HepG2 (cell line): ENCODE data around the gene BTBD7. TPM values are rescaled to one million over a fixed set of nuclear protein-coding genes. Genes with fewer than 3 reads are reported as not detected.
A peak's percentile ranks its signal among the peaks of the same experiment; 100 is the strongest.

Source experiments
- BRD4 ChIP-seq: sonication (generic); formaldehyde crosslinking; IDR thresholded peaks from 2 replicates; pipeline ENCODE4 v1.4.0; 2020; ENCODE audit warnings: missing genetic modification reagents
- E2F1 ChIP-seq: sonication (generic); formaldehyde crosslinking; IDR thresholded peaks from 2 replicates; pipeline ENCODE4 v1.5.0; 2020; ENCODE audit warnings: missing genetic modification reagents
- HDAC1 ChIP-seq: sonication (generic); formaldehyde crosslinking; IDR thresholded peaks from 2 replicates; pipeline ENCODE4 v1.5.1; 2020; ENCODE audit warnings: mild to moderate bottlenecking, missing genetic modification reagents
- MXD1 ChIP-seq: sonication (generic); formaldehyde crosslinking; IDR thresholded peaks from 2 replicates; pipeline ENCODE4 v1.4.0; 2020; ENCODE audit warnings: mild to moderate bottlenecking, missing genetic modification reagents
- POLR2AphosphoS2 ChIP-seq: IDR thresholded peaks from 2 replicates; pipeline ENCODE4 v1.6.1; 2011; ENCODE audit warnings: low read depth, low read length, improper control_type of control experiment
- ZMYM2 ChIP-seq: sonication (generic); formaldehyde crosslinking; IDR thresholded peaks from 2 replicates; pipeline ENCODE4 v1.8.0; 2022; ENCODE audit warnings: mild to moderate bottlenecking, missing genetic modification reagents
- ZMYM4 ChIP-seq: sonication (generic); formaldehyde crosslinking; IDR thresholded peaks from 2 replicates; pipeline ENCODE4 v1.8.1; 2023; ENCODE audit warnings: mild to moderate bottlenecking, missing genetic modification reagents
- ZNF207 ChIP-seq: fragments of 450-650 bp; IDR thresholded peaks from 2 replicates; pipeline ENCODE4 v1.6.1; 2016; ENCODE audit warnings: antibody characterized with exemption, borderline replicate concordance
- ZNF256 ChIP-seq: sonication (generic); formaldehyde crosslinking; conservative IDR thresholded peaks from 2 replicates; pipeline ENCODE4 v1.4.0; 2020; ENCODE audit warnings: missing genetic modification reagents
- ZNF383 ChIP-seq: sonication (generic); formaldehyde crosslinking; IDR thresholded peaks from 2 replicates; pipeline ENCODE4 v1.4.0; 2020; ENCODE audit warnings: missing genetic modification reagents, mild to moderate bottlenecking, borderline replicate concordance
- ZNF552 ChIP-seq: sonication (generic); formaldehyde crosslinking; IDR thresholded peaks from 2 replicates; pipeline ENCODE4 v1.9.0; 2022; ENCODE audit warnings: missing genetic modification reagents, mild to moderate bottlenecking, borderline replicate concordance
- ZNF670 ChIP-seq: sonication (generic); formaldehyde crosslinking; IDR thresholded peaks from 2 replicates; pipeline ENCODE4 v1.8.0; 2022; ENCODE audit warnings: mild to moderate bottlenecking, missing genetic modification reagents, borderline replicate concordance
- ZNF746 ChIP-seq: sonication (generic); formaldehyde crosslinking; IDR thresholded peaks from 2 replicates; pipeline ENCODE4 v1.8.0; 2022; ENCODE audit warnings: mild to moderate bottlenecking, missing genetic modification reagents
- polyA plus RNA-seq, 8 experiments: library from polyadenylated mRNA; depleted of rRNA in 3 of 8; stranded (reverse) in 7 of 8; unstranded in 1 of 8; fragments of >200 nt; fragmentation: Illumina TruSeq in 4 of 8; extraction: Trizol in 4 of 8; gene quantifications; 2 replicates each; pipeline versions ENCODE4 v1.2.1 to v1.2.3, GENCODE V29; 2011 to 2016; ENCODE audit warnings: low read depth in 4 of 8, missing spikeins in 1 of 8, mixed read lengths in 1 of 8; ENCODE audit not compliant: insufficient read depth in 1 of 8
- total RNA-seq, 5 experiments: library from RNA; depleted of rRNA; stranded (reverse); fragments of >200 nt; fragmentation: Illumina TruSeq; extraction: Trizol; gene quantifications; 2 replicates each; pipeline ENCODE4 v1.2.3, GENCODE V29; 2016; ENCODE audit warnings: low read depth in 1 of 5
- TF ChIP-seq, protein P1 (sequence below): sonication (generic); formaldehyde crosslinking; IDR thresholded peaks from 2 replicates; pipeline ENCODE4 v1.4.0; 2020; ENCODE audit warnings: missing genetic modification reagents, borderline replicate concordance
- TF ChIP-seq, protein P2 (sequence below): sonication (generic); formaldehyde crosslinking; conservative IDR thresholded peaks from 2 replicates; pipeline ENCODE4 v1.4.0; 2020; ENCODE audit warnings: missing genetic modification reagents
- TF ChIP-seq, protein P3 (sequence below): IDR thresholded peaks from 2 replicates; pipeline ENCODE4 v1.6.1; 2016; ENCODE audit warnings: missing compliant biosample characterization, missing genetic modification reagents, borderline replicate concordance

The BTBD7 gene
- total and polyA plus RNA-seq, 2 of the 13 experiments (the other 11 are each of a cell fraction or from before 2014, with no cell fraction given) = 11.6 to 15.2 TPM

DNA sequence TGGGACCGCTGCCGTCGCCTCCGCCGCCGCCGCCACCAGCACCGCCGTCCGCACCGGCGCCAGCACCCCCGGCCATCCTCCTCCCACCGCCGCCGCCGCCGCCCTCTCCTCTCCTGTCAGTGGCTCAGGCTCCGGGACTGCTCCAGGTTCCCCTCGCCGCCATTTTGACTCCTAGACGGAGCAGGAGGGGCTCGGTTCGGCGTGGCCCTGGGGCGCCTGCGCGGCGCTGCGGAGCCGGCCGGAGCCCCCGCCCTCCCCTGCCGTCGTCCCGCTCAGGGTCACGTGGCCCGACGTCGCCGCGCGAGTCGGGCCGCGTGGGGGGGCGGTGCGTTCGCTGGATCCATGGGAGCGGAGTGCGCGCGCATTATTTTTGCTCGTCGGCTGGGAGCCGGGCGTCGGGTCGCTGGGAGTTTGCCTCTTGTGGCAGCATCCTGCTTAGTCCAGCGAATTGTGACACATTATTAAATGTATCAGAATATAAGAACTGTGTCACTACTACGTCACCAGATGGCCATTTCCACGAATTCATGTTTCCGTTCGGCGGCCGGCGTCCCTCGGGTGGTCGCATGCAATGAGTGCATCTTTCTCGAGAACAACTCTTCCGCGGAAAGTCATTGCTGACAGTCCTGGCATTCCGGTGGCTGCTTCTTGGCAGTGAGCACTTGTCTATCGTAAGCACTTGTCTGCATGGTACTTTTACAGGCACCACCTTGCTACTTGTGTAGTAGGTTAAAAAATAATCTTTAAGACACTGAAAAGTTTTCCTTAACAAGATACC, at the start of gene BTBD7 (continued):
- TF ChIP-seq, protein P1, sequence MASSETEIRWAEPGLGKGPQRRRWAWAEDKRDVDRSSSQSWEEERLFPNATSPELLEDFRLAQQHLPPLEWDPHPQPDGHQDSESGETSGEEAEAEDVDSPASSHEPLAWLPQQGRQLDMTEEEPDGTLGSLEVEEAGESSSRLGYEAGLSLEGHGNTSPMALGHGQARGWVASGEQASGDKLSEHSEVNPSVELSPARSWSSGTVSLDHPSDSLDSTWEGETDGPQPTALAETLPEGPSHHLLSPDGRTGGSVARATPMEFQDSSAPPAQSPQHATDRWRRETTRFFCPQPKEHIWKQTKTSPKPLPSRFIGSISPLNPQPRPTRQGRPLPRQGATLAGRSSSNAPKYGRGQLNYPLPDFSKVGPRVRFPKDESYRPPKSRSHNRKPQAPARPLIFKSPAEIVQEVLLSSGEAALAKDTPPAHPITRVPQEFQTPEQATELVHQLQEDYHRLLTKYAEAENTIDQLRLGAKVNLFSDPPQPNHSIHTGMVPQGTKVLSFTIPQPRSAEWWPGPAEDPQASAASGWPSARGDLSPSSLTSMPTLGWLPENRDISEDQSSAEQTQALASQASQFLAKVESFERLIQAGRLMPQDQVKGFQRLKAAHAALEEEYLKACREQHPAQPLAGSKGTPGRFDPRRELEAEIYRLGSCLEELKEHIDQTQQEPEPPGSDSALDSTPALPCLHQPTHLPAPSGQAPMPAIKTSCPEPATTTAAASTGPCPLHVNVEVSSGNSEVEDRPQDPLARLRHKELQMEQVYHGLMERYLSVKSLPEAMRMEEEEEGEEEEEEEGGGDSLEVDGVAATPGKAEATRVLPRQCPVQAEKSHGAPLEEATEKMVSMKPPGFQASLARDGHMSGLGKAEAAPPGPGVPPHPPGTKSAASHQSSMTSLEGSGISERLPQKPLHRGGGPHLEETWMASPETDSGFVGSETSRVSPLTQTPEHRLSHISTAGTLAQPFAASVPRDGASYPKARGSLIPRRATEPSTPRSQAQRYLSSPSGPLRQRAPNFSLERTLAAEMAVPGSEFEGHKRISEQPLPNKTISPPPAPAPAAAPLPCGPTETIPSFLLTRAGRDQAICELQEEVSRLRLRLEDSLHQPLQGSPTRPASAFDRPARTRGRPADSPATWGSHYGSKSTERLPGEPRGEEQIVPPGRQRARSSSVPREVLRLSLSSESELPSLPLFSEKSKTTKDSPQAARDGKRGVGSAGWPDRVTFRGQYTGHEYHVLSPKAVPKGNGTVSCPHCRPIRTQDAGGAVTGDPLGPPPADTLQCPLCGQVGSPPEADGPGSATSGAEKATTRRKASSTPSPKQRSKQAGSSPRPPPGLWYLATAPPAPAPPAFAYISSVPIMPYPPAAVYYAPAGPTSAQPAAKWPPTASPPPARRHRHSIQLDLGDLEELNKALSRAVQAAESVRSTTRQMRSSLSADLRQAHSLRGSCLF (CRISPR knock-in tag) = no peak
- TF ChIP-seq ZNF207 (no peak), POLR2AphosphoS2 (no peak), ZNF383 (CRISPR knock-in tag) (no peak), MXD1 (CRISPR knock-in tag) (peak; percentile 61; the same call in 1 of the 2 replicates), BRD4 (CRISPR knock-in tag) (0 out of 2 replicates have a peak, but pooled peaks have one; percentile 70), E2F1 (CRISPR knock-in tag) (peak; percentile 77), ZMYM2 (CRISPR knock-in tag) (no peak), ZMYM4 (peak; percentile 76; the same call in 1 of the 2 replicates), ZNF256 (CRISPR knock-in tag) (0 out of 2 replicates have a peak, but pooled peaks have one; percentile 43), HDAC1 (CRISPR knock-in tag) (peak; percentile 83), ZNF552 (CRISPR knock-in tag) (peak; percentile 18; the same call in 1 of the 2 replicates), ZNF746 (0 out of 2 replicates have a peak, but pooled peaks have one; percentile 36), ZNF670 (CRISPR knock-in tag) (peak; percentile 69; the same call in 1 of the 2 replicates)
- TF ChIP-seq, protein P2, sequence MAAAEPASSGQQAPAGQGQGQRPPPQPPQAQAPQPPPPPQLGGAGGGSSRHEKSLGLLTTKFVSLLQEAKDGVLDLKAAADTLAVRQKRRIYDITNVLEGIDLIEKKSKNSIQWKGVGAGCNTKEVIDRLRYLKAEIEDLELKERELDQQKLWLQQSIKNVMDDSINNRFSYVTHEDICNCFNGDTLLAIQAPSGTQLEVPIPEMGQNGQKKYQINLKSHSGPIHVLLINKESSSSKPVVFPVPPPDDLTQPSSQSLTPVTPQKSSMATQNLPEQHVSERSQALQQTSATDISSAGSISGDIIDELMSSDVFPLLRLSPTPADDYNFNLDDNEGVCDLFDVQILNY (CRISPR knock-in tag) = no peak
- TF ChIP-seq, protein P3, sequence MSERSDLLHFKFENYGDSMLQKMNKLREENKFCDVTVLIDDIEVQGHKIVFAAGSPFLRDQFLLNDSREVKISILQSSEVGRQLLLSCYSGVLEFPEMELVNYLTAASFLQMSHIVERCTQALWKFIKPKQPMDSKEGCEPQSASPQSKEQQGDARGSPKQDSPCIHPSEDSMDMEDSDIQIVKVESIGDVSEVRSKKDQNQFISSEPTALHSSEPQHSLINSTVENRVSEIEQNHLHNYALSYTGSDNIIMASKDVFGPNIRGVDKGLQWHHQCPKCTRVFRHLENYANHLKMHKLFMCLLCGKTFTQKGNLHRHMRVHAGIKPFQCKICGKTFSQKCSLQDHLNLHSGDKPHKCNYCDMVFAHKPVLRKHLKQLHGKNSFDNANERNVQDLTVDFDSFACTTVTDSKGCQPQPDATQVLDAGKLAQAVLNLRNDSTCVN (CRISPR knock-in tag) = 0 out of 2 replicates have a peak, but pooled peaks have one; percentile 58
